Left hindlimb (tissue), 1 donor: ENCODE measurements around the gene TPM4.

ENCODE experiments used
- DNase-seq: peaks from one replicate; pipeline ENCODE4 v3.0.0-alpha.2; 2018

The TPM4 gene

DNA sequence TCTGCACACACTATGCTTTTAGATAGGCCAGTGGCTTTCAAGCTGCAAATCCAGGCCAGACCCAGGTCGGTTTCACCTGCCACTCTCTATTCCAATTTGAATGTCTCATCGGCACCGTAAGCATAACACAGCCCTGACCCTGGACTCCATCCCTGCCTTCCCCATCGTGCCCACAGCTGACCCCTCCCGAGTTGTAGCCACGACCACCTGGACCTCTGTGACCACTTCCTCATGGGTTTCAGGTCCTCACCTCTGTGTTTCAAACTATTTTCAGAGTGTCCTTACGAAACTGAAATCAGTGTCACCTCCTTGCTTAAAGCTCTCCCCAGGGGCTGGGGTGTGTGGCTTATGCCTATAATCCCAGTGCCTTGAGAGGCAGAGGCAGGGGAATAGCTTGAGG, 58.2 kb downstream of the TPM4 start:
- DNase-seq, result no peak

DNA sequence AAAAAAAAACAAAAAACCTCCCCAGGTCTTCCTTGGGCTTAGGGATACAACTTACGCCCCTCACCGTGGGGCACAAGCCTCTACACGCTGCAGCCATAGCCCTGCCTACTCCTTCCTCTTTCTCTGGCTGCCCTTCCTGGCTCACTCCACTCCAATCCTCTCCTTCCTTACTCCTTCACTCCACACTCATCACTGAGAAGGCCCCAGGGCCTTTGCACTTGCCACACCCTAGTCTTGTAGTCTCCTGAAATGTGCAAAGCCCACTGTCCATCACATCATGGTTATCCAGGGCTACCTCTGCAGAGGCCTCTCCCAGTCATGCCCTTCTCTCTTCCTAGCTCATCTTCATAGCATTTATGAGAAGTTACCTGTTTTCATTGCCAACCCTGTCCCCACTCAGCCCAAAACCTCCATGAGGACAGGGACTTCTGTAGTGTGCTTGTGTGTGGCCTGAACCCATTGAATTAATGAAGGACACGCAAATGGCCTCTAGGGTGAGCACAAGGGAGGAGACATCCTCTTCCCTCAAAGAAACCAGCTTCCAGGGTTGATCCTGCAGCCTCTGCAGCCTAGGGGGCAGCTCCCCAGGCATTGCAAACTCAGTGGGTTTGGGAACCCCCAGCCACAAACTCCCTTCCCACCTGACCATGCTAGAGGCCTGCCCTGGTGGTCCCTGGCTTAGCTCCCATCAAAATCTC, 59.3 kb downstream of the TPM4 start:
- DNase-seq, result no peak

DNA sequence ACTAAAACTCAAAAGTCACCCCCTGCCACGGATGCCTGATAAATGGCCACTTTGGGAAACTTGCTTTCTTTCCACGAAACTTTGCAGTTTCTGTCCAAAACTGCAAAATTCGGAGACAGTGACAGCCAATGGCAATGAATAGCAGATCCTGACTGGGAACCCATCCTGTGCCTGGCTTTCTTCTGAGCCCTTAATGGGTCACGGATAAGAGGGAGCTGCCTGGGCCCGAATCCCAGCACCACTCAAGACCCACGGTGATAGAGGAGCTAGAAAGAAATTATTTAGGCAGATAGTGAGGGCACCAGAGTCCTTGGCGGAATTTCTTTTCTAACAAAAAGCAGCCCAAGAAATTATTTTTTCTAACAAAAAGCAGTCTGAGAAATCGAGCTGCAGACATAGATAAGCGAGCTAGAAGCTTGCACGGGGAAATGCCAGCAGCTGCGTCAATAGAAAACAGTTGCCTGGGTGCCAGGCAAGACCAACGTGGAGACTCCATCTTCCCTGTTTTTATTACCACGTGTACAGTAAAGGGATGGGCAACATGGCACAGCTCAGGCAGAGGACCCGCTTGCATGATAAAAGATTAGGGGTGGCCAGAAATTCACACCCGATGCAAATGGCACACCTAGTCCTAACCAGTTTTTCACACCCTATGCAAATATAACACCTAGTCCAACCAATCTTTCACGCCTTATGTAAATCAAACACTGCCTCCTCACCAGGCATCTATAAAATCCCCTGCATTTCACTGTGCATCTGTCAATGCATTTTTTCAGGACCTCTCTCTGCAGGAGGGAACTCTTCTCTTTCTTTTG, 60.1 kb downstream of the TPM4 start:
- no peak for DNase-seq

DNA sequence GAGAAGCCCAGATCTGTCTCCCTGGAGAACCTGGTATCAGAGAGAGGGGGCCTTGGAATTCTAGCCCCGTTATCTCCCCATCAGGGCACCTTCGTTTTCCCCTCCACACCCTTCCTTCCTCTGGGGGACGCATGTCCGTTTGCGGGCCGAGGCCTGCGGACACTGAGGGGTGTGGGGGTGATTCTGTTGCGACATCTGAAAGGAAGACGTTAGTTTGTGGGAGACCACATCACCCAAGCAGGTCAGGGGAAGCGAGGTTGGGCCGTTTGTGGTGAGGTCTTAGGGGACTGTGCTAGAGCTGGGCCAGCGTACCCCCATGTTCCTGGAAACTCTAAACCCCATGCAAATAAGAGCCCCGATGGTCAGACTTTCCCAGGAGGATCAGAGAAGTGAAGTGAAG, 63.5 kb downstream of the TPM4 start:
- no peak for DNase-seq

DNA sequence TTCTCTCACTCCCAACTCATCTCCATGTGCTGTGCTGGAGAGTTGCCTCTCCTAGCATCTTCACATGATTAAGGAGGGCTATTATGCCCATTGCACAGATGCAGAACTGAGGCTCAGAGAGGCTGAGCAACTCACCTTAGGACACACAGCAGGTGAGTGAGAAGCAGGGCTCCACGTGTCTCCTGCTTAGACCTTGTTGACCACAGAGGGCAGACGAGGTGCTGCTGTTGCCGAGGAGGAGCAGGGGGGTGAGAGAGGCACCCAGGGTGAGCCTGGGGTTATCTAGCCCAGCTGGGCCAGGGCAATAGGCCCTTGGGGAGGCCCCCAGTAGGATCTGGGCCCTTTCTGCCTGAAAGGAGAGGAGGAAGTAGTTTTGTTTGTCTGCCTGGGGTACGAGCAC, 64.7 kb downstream of the TPM4 start:
- no peak for DNase-seq

DNA sequence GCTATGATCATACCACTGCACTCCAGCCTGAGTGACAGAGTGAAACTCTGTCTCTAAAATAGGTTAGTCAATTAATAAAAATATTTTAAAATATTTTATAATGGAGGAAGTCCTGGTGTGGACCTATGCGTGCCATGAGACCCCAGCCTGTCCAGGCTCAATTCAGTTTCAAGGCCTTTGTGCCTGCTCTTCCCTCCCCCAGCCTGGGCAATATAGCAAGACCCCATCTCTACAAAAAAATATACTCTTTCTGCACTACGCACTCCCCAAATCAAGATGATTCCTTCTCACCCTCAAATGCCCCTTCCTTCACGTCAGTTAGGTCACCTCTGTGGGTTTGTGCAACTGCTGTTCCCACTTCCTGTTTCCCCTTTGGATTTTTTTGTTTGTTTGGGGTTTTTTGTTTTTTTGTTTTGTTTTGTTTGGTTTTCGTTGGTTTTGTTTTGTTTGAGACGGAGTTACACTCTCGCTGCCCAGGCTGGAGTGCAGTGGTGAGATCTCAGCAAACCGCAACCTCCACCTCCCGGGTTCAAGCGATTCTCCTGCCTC, 65.8 kb downstream of the TPM4 start:
- DNase-seq, result no peak

DNA sequence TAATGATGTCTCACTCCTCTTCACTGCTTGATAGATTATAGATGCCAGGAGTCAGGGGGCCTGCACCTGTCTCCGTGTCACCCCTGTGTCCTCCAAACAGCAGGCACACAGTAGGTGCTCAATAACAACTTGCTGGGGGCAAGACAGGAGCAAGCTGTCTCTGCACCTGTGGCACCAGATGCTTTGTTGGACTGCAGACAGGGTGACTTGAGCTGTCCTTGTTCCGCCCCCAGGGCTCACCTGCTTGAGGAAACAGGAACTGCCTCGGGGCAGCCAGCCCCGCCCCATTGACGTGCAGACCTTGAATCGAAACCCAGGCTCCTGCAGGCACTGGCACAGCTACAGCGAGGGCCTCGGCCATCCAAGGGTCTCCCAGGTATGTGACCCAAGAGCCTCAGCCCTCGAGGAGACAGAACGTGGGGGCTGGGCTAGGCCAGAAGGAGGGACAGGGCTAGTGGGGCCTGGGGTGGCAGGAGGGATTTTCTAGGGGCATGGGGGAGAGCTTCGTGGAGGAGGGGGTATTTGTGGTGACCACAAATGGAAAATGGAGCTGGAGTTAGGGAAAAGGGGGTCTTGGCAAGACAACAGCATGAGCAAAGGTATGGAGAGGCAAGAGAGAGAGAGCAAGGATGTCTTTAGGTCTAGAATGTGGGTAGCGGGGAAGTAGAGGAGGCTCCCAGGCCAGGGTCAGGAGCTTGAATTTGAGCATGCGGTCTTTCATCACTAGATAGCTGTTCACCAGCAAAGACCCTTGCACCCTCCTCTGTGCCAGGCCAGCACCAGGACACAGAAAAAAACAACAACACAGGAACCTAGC, 67.3 kb downstream of the TPM4 start, which contains the start of gene HSH2D:
Gene HSH2D (plus strand): TSS at position 287 of the 817 bp plus-strand sequence. CDS start 5,066 bp downstream, outside the sequence.
- DNase-seq, result no peak

DNA sequence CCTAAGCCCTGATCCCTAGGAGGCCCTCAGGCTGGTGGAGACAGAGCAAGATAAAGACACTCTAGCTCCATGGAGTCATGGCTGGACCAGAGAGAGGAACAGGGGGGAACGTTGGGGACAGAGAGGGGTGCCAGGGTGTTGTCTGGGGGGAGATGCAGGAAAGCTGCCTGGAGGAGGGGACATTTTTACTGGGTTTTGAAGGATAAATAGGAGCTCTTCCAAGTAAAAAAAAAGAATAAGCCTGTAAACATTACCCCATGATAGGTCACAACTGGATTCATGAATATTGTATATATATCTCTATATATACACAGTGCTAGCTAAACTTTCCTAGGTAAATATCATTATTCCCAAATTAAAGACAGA, 67.9 kb downstream of the TPM4 start:
- no peak for DNase-seq

DNA sequence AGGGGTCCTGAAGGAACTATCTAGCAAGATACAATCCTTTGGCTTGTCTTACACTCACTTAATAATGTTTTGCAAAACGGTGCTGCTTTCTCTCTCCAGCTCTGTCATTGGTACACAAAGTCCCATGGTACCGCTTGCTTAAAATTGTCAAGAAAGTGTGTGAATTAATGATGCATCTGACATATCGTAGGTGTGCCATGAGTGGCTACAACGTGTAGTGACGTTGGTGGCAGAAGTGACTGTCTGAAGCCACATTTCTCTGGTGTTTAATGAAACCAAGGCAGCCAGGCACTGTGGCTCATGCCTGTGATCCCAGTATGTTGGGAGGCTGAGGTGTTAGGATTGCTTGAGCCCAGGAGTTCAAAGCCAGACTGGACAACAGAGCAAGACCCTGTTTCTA, 69.8 kb downstream of the TPM4 start:
- DNase-seq, result no peak

DNA sequence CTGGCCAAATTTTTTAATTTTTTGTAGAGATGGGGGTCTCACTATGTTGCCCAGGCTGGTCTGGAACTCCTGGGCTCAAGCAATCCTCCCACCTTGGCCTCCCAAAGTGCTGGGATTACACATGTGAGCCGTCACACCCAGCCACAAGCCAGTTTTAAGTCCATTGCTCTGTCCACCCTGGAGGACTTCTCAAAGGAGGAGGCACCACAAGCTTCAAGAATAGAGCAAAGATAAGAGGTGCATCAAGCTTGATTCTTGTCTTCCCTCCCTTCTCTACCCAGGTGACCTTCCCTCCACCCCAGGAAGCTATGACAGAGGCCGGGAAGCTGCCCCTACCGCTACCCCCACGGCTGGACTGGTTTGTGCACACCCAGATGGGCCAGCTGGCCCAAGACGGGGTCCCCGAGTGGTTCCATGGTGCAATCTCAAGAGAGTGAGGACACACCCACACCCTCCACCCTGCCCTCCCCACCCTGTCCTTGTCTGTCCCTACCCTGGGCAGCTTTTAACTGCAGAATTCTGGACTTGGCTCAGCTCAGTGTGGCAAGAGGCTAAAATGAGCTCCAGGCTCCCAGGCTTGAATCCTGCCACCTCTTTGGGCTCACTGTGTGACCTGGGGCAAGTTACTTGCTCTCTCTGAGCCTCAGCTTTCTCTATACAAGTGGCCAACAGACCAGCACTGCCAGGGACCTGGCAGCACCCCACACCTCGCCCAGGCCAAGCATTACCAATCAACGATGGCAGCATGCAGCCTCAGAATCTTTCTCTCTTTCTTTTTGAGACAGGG, 72.3 kb downstream of the TPM4 start:
- no peak for DNase-seq
